GM19193 (cell line): Measurements from ENCODE around the gene CLBA1.

Experiments used
- POLR2A ChIP-seq: IDR thresholded peaks from 4 replicates; pipeline ENCODE4 v1.6.1; 2011; ENCODE audit not compliant: insufficient read depth, insufficient read length; ENCODE audit errors: extremely low read depth

The CLBA1 gene

DNA sequence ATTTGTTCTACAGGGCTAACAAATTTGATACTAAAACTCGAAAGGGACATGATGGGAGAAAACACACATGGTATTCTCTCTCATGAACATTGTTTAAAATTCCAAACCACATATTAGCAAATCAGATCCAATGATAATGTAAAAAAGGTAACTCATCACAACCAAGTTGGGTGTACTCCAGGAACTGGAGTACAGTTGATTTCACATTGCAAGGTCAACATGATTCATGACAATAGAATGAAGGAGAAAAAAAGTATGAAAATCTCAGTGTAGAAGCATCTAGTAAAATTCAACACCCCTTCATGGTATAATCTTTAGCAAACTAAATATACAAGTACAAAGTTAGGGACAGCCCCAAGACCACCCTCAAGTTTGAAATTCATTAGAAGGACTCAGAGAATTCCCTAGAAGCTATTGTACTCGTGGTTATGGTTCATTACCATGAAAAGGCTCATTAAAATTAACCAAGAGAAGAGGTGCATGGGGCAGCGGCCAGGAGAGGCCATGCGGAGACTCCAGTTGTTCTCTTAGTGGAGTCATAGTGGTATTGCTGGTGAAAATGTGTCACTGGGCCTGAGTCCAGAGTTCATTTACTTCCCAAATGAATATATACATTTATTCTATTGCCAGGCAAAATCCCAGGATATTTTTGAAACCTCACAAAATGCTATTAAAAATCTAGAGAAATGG, 38.3 kb downstream of the CLBA1 start:
- TF ChIP-seq POLR2A: no peak

DNA sequence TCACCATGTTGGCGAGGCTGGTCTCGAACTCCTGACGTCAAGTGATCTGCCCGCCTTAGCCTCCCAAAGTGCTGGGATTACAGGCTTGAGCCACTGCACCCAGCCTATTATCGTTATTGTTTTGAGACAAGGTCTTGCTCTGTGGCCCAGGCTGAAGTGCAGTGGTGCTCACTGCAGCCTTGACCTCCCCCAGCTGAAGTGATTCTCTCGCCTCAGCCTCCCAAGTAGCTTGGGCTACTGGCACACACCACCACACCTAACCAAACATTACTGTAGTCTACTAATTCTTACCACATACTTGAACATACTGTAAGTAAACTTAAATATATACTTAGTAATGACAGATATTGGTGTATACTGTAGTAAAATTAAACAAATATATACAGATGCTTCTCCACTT, 39.8 kb downstream of the CLBA1 start:
- no peak for TF ChIP-seq POLR2A

DNA sequence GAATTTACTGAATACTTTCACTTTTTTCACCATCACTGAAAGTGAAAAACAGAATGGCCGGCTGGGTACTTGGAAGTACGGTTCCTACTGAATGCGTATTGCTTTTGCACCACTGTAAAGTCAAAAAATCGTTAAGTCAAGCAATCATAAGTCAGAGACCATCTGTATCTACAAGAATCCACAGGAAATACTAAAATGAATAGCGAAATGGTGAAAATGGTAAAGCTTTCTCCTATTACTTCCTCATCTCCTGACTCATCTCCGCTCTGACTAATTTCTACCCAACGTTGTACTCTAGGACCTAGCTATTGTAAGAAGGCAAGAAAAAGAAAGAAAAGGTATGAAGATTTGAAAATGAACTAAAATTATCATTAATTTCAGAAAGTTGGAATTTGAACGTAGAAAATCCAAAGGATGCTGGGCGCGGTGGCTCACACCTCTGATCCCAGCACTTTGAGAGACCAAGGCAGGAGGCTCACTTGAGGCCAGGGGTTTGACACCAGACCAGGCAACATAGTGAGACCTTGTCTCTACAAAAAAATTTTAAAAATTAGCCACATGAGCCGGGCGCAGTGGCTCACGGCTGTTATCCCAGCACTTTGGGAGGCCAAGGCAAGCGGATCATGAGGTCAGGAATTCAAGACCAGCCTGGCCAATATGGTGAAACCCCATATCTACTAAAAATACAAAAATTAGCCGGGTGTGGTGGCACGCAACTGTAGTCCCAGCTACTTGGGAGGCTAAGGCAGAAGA, 40.6 kb downstream of the CLBA1 start:
- TF ChIP-seq POLR2A: no peak

DNA sequence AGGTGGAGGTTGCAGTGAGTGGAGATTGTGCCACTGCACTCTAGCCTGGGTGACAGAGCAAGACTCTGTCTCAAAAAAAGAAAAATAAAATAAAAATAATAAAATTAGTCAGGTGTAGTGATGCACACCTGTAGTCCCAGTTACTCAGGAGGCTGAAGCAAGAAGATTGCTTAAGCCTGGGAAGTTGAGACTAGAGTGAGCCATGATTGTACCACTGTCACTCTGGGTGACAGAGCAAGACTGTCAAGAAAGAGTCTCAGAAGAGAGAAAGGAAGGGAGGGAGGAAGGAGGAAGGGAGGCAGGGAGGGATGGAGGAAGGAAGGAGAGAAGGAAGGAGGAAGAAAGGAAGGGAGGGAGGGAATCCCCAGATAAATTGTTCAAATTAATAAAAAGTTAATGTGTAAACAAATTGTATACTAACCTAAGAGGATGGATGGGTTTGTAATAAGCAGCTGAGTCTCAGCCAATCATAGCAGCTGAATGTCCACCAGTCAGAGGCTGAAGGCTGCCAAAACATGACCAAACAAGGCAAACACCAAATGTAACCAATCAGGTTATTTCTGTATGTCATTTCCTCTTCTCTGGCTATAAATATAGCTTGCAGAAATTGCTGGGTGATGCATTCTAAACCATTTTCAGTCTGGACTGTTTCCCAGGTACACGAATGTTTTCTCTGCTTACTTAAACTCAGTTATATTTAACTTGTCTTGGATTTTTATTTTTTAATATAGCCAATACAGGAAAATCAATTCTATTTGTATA, 41.4 kb downstream of the CLBA1 start:
- no peak for TF ChIP-seq POLR2A

DNA sequence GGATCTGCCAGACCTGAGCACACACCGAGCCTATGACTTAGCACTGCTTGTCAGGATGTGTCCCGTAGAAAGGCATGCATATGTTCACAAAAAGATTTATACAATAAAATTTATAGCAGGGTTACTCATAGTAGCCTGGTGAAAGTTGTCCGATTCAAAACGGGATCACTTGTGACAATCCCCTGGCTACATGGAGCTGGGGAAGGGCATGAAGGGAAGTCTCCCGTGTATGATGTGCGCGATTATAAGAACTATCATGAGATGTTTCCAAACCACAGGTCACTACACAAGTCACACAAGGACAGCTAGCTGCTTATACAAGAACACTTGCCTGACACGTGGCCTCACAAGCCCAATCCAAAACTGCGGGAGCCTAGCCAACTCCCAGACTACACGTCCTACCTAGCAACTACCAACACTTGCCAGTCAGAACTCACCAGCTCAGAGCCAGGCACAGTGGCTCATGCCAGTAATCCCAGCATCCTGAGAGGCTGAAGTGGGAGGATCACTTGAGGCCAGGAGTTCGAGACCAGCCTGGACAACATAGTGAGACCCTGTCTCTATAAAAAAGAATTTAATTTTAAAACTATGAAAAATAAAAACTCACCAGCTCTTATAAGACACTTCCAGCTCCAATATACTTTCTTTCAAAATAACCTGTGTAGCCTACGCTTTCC, 42.8 kb downstream of the CLBA1 start:
- no peak for TF ChIP-seq POLR2A

DNA sequence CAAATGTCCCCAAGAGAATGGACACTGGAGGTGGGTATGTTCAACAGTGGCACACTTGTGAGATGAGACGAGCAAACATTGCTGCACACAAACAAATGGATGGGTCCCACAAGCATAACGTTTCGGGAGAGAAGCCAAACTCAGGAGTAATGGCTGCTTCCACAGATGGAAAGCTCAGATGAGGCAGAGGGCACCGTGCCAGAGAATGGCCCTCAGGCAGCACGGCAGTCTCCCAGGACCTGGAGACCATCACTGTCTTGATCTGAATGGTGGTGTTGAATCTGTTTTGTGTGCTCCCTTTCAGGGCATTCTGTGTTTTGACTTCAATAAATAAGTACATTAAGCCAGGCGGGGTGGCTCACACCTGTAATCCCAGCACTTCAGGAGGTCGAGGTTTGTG, 43.8 kb downstream of the CLBA1 start:
- no peak for TF ChIP-seq POLR2A

DNA sequence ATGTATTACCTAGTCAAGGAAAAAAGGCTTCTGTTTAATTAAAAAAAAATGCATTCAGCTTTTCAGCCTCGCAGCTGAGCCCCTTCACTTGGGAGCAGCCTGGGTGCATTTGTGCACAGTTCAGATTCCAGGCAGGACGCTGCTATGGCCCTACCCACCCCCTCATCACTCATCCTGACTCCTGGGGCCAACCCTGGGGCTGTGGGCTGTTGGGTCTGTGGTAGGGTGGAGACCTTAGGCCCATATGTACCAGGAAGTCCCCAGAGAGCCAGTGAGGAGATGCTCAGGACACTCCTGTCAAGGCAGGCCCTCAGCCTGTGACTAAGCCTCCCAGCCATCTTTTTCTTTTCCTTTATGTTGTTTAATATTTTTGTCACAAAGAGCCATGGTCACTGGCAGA, 44.6 kb downstream of the CLBA1 start:
- TF ChIP-seq POLR2A: no peak

DNA sequence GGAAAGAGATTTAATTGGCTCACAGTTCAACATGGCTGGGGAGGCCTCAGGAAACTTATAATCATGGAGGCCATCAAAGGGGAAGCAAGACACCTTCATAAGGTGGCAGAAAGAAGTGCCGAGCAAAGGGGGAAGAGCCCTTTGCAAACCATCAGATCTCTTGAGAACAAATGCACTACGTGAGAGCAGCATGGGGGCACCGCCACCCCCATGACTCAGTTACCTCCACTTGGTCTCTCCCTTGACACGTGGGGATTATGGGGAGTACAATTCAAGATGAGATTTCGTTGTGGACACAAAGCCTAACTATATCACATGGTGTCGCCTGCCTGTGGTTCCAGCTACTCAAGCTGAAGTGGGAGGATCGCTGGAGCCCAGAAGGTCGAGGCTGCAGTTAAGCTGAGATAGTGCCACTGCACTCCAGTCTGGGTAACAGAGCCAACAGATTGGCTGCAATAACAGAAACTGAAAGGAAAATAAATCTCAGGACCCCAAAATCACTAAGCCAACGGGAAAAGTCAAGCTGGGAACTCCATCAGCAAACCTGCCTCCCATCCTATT, 45.3 kb downstream of the CLBA1 start:
- no peak for TF ChIP-seq POLR2A

DNA sequence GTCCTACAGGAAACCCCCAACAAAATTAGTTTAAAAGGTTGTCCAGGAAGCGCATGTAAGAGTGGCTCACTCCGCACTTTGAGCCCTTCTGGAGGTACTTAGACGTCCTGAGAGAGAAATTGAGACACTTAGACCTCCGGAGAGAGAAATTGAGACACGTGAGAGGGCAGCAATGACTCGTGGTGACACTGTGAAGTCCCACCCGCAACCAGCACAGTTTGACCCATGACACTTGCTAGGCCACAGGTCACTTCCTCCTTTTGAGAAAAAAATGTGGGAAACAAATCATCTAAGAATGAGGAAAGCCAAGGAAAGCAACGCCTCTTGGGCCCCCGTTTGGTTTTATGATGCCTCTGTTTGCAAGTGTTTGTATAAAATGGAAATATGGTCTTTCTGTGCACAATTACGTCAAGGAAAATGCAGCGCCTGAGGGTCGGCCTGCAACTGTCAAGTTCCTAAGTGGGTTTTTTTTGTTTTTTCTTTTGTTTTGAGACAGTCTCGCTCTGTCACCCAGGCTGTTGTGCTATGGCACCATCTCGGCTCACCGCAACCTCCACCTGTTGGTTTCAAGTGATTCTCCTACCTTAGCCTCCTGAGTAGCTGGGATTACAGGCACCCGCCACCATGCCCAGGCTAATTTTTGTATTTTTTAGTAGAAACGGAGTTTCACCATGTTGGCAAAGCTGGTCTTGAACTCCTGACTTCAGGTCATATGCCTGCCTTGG, 48.9 kb downstream of the CLBA1 start:
- no peak for TF ChIP-seq POLR2A

DNA sequence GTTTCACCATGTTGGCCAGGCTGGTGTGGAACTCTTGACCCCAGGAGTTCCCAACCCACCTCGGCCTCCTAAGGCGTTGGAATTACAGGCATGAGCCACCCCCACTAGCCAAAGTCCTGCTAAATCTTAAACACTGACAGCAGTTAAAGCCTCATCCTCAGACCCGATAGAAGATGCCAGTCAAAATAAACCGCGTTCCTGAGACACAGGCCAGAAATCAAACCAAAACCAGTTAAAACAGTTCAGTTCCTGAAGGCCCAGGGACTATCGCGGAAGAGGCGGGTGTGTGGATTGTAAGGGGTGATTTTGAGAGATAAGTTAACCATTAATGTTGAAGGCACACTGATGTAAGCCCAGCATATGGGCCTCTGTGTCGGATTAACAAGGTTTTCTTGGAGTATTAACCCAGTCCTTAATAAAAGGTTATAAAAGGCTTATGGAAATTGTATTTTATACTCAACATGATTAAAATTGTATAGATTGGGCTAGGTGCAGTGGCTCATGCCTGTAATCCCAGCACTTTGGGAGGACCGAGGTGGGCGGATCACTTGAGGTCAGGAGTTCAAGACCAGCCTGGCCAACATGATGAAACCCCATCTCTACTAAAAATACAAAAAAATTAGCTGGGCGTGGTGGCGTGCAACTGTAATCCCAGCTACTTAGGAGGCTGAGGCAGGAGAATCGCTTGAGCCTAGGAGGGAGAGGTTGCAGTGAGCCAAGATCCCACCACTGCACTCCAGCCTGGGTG, 54.0 kb downstream of the CLBA1 start:
- TF ChIP-seq POLR2A: no peak

DNA sequence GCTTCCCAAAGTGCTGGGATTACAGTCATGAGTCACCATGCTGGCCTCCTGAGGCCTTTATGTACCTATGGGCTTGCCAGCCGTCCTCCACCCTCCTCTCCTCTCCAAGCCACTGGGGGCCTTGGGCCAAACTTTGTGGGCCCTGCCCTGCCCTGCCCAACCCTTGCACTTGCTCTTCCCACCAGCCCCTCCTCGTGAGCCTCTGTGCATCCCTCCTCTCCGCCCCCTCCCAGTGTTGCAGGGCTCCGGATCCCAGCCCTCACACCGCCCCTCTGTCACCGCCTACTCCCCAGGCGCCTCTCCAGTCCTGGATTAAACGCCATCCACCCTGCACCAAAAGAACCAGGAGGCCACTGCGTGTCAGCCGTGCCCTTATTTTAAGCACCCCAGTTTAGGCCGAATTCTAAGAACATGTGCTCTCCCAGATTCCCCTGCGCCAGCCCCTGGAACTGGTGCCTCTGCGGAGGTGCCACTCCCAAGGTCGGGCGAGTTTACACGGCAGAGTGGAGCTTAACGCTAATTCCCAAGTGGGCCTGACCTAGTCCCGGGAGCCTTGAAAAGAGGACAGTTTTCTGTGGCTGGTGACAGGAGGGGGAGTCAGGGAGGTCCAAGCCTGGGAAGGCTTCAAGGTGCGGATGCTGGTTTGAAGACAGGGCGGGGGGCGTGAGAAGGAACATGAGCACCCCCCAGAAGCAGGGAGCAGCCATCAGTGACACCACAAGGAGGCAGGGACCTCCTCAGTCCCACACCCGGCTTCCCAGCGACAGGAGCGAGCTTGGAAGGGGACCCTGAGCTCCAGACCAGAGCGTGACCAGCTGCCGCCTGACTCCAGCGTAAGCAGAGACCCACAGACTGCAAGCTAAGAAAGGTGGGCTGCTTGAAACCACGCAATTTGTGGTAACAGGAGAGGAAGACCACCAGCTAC, 56.5 kb downstream of the CLBA1 start:
- no peak for TF ChIP-seq POLR2A

DNA sequence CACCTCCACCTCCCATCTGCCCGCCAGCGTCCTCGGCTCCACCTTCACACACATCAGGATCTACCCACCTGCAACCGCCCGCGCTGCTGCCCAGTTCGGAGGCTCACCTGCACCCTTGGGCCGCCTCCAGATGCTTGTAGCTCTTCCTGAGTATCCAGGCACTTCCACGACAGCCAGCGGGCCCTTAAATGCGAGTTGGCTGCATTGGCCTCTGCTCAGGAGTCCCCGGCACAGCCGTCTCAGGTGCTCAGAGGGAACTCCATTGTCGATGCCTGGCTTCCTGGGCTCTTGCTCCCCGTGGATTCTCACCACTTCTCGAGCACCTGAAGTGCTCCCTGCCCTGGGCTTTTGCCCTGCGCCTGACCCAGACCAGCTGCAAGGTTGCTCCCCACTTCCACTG, 57.2 kb downstream of the CLBA1 start:
- TF ChIP-seq POLR2A: no peak
